Gastroesophageal sphincter (tissue), 4 donors: ENCODE data around the gene FPR1. TPM values are rescaled to one million over a fixed set of nuclear protein-coding genes. Genes with fewer than 3 reads are reported as not detected.

Experiments
- ATAC-seq: fragments of 150-250 bp; one replicate; pipeline ENCODE4 v1.9.1; 2016; ENCODE audit warnings: mild to moderate bottlenecking, moderate library complexity
- H3K27ac ChIP-seq, 4 donors: fragments of 200-600 bp; sonication (generic) in 3 of 4; 1 replicate in 3 of 4; 2 replicates in 1 of 4; pipeline ENCODE4 v1.5.1; 2016 to 2019
- H3K27me3 ChIP-seq: fragments of 200-600 bp; sonication (generic); one replicate; pipeline ENCODE4 v1.5.1; 2019
- H3K36me3 ChIP-seq, 2 donors: fragments of 200-600 bp; sonication (generic); one replicate each; pipeline ENCODE4 v1.5.1; 2019; ENCODE audit warnings: control low read depth in 1 of 2
- H3K4me1 ChIP-seq, 3 donors: fragments of 200-600 bp; sonication (generic); 1 replicate in 2 of 3; 2 replicates in 1 of 3; pipeline ENCODE4 v1.5.1; 2016 to 2019; ENCODE audit warnings: control low read depth in 2 of 3
- H3K4me3 ChIP-seq, 2 donors: fragments of 200-600 bp; sonication (generic); one replicate each; pipeline ENCODE4 v1.5.1; 2019; ENCODE audit warnings: mild to moderate bottlenecking in 1 of 2, moderate library complexity in 1 of 2
- H3K9me3 ChIP-seq, 3 donors: fragments of 200-600 bp; sonication (generic); one replicate each; pipeline ENCODE4 v1.5.1; 2017 to 2019; ENCODE audit warnings: control low read depth in 2 of 3
- EP300 ChIP-seq: sonication (generic); formaldehyde crosslinking; IDR thresholded peaks from one replicate; pipeline ENCODE4 v1.6.1; 2017; ENCODE audit warnings: antibody characterized with exemption, mild to moderate bottlenecking
- POLR2A ChIP-seq, 2 donors: fragments of 450-650 bp; IDR thresholded peaks; one replicate each; pipeline ENCODE4 v1.6.1; 2017; ENCODE audit warnings: antibody characterized with exemption in 2 of 2, mild to moderate bottlenecking in 2 of 2, moderate library complexity in 1 of 2
- POLR2AphosphoS5 ChIP-seq: sonication (generic); formaldehyde crosslinking; IDR thresholded peaks from one replicate; pipeline ENCODE4 v1.6.1; 2017; ENCODE audit warnings: antibody characterized with exemption
- WGBS, 2 donors: methylation state at CpG; one replicate each; pipeline ENCODE4 v1.1.5; 2018; ENCODE audit warnings: low coverage in 1 of 2; 5-methylcytosine and 5-hydroxymethylcytosine counted together
- total RNA-seq, 4 donors: library from RNA; depleted of rRNA; stranded (reverse); fragments of >200 nt; gene quantifications; one replicate each; pipeline ENCODE4 v1.1.0, GENCODE V29; 2016
- TF ChIP-seq, protein P1 (sequence below), 4 experiments: fragments of 200-600 bp in 2 of 4; fragments of 450-650 bp in 2 of 4; sonication (generic) in 1 of 4; IDR thresholded peaks; one replicate each; pipeline ENCODE4 v1.5.1; 2017 to 2019; ENCODE audit warnings: antibody characterized with exemption in 4 of 4, mild to moderate bottlenecking in 2 of 4, moderate library complexity in 2 of 4

Gene FPR1
- total RNA-seq, 4 donors from 2014 or later: 0.93 to 19.8 (median 9.2) TPM

DNA sequence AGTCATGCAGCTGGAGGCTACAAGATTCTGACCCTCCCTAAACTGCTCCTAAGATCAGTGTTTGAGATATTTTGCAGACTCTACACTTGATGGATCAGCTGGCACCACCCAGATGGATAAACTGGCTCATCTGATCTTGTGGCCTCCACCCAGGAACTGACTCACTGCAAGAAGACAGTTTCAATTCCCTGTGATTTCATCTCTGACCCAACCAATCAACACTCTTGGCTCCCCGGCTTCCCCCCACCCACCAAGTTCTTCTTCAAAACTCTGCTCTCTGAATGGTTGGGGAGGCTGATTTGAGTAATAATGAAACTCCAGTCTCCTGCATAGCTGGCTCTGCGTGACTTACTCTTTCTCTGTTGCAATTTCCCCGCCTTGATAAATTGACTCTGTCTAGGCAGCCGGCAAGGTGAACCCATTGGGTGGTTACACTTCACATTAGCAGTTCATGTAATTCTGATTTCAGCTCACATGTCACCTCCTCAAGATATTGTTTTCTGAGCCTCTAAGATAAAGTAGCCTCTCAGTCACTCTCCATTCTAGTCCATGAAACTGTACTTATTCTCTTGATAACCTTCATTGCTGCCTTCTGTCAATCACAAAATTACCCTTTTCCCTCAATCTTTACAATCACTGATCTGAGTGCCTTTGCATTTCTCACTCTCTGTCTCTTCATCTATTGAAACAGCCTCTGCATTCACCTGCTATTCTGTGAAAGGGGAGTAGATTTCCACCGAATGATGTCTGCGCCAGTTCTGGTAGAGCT, 33.4 kb upstream of the FPR1 start:
- no peaks in the 10 kb centered on the region for H3K9me3 ChIP-seq
- no peak overlapping the region for H3K4me3 ChIP-seq
- no peaks in the 10 kb centered on the region for H3K4me1 ChIP-seq
- peak; percentile 93 for ATAC-seq
- whole genome bisulfite sequencing, 2 donors: 50 to 52% methylated on average over 5 to 6 of the region's 6 CpGs
- H3K36me3 ChIP-seq: no peaks in the 10 kb centered on the region
- no peak for TF ChIP-seq EP300
- TF ChIP-seq POLR2AphosphoS5: no peak
- TF ChIP-seq, protein P1, sequence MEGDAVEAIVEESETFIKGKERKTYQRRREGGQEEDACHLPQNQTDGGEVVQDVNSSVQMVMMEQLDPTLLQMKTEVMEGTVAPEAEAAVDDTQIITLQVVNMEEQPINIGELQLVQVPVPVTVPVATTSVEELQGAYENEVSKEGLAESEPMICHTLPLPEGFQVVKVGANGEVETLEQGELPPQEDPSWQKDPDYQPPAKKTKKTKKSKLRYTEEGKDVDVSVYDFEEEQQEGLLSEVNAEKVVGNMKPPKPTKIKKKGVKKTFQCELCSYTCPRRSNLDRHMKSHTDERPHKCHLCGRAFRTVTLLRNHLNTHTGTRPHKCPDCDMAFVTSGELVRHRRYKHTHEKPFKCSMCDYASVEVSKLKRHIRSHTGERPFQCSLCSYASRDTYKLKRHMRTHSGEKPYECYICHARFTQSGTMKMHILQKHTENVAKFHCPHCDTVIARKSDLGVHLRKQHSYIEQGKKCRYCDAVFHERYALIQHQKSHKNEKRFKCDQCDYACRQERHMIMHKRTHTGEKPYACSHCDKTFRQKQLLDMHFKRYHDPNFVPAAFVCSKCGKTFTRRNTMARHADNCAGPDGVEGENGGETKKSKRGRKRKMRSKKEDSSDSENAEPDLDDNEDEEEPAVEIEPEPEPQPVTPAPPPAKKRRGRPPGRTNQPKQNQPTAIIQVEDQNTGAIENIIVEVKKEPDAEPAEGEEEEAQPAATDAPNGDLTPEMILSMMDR (IDR thresholded peaks at IDR 0.05): no peak
- no peak for TF ChIP-seq POLR2A (IDR thresholded peaks at IDR 0.05)
- peaks cover 66% of the 10 kb centered on the region for H3K27me3 ChIP-seq
- peak overlapping the region in 2 of 4 donors; percentile 50 to 54 for H3K27ac ChIP-seq

DNA sequence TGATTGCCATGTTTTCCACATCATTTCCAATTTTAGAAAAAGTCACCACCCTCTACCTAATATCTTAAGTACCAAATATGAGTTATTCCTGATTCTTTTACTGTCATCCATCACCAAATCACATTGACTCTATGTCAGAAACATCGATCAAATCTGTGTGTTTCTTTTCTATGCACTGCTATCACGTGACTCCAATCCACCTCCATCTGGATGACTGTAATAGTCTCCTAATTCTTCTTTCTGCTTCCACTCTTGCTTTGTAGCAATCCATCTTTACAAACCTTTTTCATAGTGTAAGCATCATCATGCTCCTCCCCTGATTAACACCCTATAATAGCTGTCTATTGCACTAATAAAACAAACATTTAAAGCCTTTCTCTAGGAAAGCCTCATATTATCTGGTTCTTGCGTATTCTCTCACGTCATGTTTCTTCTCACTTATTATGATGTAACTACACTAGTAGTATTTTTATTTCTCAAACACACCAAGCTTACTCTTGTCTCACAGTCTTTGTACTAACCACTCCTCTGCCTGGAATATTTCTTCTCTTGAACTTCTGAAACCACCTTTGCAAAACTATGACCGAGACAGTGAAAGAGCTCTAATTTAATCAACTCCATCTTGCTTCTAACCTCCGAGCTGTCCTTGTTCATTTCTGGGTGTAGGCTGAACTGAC, 32.6 kb upstream of the FPR1 start:
- H3K27ac ChIP-seq: peak overlapping the region in 2 of 4 donors; percentile 39 to 54
- no peak overlapping the region for H3K4me3 ChIP-seq
- WGBS, 2 donors: 48 to 54% methylated on average over 6 of the region's 6 CpGs
- peak; percentile 23 for ATAC-seq
- H3K36me3 ChIP-seq: no peaks in the 10 kb centered on the region
- no peaks in the 10 kb centered on the region for H3K4me1 ChIP-seq
- peaks cover 67% of the 10 kb centered on the region for H3K27me3 ChIP-seq
- no peak for TF ChIP-seq EP300
- TF ChIP-seq POLR2AphosphoS5: no peak
- no peak for TF ChIP-seq POLR2A (IDR thresholded peaks at IDR 0.05)
- TF ChIP-seq, protein P1 (IDR thresholded peaks at IDR 0.05): no peak
- H3K9me3 ChIP-seq: no peaks in the 10 kb centered on the region

DNA sequence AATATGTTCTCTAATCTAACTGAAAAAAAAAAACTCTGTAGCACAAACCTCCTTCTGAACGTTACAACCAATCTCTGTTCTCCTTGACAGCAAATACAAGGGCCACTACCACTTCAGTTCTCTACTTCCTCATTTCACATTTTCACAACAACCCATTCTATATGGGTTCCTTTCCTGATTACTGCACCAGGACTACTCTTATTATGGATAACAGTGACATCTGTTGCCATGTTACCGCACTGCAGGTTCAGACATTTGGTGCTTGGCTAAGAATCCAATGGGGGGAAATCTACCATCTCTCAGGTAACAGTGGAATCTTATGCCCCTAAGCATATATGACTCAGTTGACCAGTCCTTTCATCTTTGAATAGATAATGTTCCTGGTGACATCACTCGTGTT, 31.7 kb upstream of the FPR1 start:
- Histone ChIP-seq H3K27me3 (peaks cover 68% of the 10 kb centered on the region), H3K4me1 (no peaks in the 10 kb centered on the region), H3K4me3 (no peak overlapping the region), H3K36me3 (no peaks in the 10 kb centered on the region), H3K9me3 (no peaks in the 10 kb centered on the region), H3K27ac (no peak overlapping the region)
- ATAC-seq: no peak
- WGBS, 2 donors: 16 to 33% methylated on average over 1 to 3 of the region's 3 CpGs
- TF ChIP-seq EP300: no peak
- no peak for TF ChIP-seq POLR2A (IDR thresholded peaks at IDR 0.05)
- no peak for TF ChIP-seq POLR2AphosphoS5
- TF ChIP-seq, protein P1 (IDR thresholded peaks at IDR 0.05): no peak

DNA sequence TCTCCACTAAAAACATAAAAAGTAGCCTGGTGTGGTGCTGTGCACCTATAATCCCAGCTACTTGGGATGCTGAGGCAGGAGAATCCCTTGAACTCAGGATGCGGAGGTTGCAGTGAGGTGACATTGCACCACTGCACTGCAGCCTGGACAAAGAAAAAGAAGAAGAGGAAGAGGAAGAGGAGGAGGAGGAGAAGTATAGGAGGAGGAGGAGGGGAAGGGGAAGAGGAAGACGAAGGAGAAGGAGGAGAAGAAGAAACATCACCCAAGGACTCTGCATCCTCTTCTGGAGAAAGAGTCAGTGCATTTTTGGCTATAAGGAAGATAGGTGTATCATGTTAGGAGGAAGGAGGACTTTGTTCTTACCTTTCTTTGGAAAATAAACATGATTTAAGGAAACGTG, 30.3 kb upstream of the FPR1 start:
- H3K27ac ChIP-seq: no peak overlapping the region
- no peak for ATAC-seq
- H3K36me3 ChIP-seq: no peaks in the 10 kb centered on the region
- peaks cover 0 to 8% (median 0%) of the 10 kb centered on the region in 3 donors for H3K4me1 ChIP-seq
- whole genome bisulfite sequencing, 2 donors: 0 to 8% methylated on average over 1 to 2 of the region's 3 CpGs
- H3K9me3 ChIP-seq: no peaks in the 10 kb centered on the region
- H3K27me3 ChIP-seq: peaks cover 70% of the 10 kb centered on the region
- TF ChIP-seq POLR2AphosphoS5: no peak
- no peak for TF ChIP-seq EP300
- no peak for TF ChIP-seq POLR2A (IDR thresholded peaks at IDR 0.05)
- TF ChIP-seq, protein P1 (IDR thresholded peaks at IDR 0.05): no peak
- H3K4me3 ChIP-seq: no peak overlapping the region

DNA sequence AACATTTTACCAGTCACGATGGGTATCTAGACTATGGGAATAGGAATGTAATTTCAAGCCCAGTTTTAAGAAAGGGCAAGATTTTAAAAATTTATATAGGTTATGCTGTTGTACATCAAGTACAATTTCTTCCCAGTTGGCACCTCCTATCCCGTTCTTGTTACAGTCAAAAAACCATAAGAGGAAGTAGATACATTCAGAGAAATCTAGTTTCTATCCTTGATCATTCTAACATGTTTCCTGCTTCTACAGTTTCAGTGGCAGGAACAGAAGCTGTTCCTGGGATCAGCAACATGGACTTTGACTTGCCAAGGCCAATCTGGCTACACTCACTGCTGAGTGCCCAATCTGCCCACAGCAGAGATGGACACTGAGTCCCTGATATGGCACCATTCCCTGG, 28.6 kb upstream of the FPR1 start:
- H3K9me3 ChIP-seq: no peaks in the 10 kb centered on the region
- H3K4me1 ChIP-seq: peaks cover 0 to 8% (median 0%) of the 10 kb centered on the region in 3 donors
- peaks cover 67% of the 10 kb centered on the region for H3K27me3 ChIP-seq
- ATAC-seq: no peak
- TF ChIP-seq POLR2AphosphoS5 (no peak), POLR2A (IDR thresholded peaks at IDR 0.05) (no peak), EP300 (no peak)
- TF ChIP-seq, protein P1 (IDR thresholded peaks at IDR 0.05): no peak
- no peaks in the 10 kb centered on the region for H3K36me3 ChIP-seq
- H3K27ac ChIP-seq: no peak overlapping the region
- WGBS, 2 donors: 26 to 31% methylated on average over 2 of the region's 2 CpGs
- H3K4me3 ChIP-seq: no peak overlapping the region
